GM20000 (cell line): ENCODE results near the gene RFX2.

Experiments
- DNase-seq: peaks from one replicate; pipeline ENCODE4 v3.0.0; 2012; ENCODE audit warnings: low spot score
- TF ChIP-seq, protein P1 (sequence below): IDR thresholded peaks from 2 replicates; pipeline ENCODE4 v1.5.1; 2012; ENCODE audit warnings: mild to moderate bottlenecking, control low read depth; ENCODE audit errors: extremely low read depth, missing control alignments

RFX2 gene

DNA sequence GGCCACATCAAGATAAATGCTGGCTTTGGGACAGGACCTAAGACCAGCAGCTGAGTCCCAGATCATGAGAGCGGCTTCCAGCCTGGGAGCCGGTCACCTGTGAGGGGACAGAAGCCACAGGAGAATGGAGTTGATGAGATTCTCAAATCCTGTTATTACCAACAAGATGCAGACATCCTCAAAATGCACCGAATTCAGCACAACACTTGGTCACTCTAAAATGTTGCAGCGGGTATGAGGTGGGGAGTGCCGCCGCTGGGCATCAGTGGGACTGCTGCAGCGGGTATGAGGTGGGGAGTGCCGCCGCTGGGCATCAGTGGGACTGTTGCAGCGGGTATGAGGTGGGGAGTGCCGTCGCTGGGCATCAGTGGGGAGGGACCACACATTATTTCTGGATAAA lies 153.6 kb downstream of the RFX2 start:
- TF ChIP-seq, protein P1, sequence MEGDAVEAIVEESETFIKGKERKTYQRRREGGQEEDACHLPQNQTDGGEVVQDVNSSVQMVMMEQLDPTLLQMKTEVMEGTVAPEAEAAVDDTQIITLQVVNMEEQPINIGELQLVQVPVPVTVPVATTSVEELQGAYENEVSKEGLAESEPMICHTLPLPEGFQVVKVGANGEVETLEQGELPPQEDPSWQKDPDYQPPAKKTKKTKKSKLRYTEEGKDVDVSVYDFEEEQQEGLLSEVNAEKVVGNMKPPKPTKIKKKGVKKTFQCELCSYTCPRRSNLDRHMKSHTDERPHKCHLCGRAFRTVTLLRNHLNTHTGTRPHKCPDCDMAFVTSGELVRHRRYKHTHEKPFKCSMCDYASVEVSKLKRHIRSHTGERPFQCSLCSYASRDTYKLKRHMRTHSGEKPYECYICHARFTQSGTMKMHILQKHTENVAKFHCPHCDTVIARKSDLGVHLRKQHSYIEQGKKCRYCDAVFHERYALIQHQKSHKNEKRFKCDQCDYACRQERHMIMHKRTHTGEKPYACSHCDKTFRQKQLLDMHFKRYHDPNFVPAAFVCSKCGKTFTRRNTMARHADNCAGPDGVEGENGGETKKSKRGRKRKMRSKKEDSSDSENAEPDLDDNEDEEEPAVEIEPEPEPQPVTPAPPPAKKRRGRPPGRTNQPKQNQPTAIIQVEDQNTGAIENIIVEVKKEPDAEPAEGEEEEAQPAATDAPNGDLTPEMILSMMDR, result no peak
- no peak for DNase-seq

DNA sequence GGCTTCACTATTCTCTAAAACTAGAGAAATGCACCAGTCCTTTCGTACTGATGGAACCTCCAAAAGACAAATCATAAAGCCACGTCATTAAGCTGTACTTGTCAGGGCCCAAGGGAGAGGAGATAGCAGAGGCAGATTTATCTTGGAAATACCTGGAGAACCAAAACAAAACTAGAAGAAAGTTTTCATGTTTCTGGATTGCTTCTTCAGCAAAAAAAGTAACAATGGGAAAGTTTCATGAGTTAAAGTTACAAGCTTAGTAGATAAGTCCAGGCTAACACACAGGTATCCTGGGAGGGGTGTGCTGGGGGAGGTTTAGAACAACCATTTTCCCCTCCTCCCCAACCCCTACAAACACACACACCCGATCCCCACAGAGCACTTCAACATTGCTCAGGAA lies 154.0 kb downstream of the RFX2 start:
- TF ChIP-seq, protein P1, result no peak

DNA sequence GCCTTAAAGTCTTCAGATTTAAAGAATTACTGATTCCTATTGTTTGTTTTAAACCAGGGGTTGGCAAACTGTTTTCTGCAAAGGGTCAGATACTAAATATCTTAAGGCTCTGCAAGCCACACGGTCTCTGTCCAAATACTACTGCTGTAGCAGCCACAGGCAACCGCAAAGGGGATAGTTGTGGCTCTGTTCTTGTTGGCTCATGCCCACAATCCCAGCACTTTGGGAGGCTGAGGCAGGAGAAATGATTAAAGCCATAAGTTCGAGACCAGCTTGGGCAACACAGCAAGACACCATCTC lies 154.7 kb downstream of the RFX2 start:
- DNase-seq, result no peak
- TF ChIP-seq, protein P1, result no peak

More for the DNA sequence above, 154.0 kb downstream of the RFX2 start:
- DNase-seq, result no peak

DNA sequence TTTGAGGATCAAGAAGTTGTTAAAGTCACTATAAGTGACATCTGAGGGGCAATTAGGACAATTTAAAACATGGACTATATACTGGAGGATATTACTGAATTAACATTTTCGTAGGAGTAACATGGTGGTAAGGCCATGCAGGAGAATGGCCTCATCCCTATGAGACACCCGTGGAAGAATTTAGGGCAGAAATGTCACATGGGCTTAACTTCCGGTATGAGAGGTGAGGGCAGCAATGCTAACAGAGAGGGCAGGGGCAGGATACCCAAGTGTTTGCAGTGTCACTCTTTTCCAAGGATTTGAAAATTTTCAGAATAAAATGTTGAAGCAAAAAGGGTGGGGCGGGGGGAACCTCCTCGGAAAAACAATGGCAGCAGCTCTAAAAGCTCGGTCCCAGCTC lies 156.0 kb downstream of the RFX2 start:
- TF ChIP-seq, protein P1, result no peak

DNA sequence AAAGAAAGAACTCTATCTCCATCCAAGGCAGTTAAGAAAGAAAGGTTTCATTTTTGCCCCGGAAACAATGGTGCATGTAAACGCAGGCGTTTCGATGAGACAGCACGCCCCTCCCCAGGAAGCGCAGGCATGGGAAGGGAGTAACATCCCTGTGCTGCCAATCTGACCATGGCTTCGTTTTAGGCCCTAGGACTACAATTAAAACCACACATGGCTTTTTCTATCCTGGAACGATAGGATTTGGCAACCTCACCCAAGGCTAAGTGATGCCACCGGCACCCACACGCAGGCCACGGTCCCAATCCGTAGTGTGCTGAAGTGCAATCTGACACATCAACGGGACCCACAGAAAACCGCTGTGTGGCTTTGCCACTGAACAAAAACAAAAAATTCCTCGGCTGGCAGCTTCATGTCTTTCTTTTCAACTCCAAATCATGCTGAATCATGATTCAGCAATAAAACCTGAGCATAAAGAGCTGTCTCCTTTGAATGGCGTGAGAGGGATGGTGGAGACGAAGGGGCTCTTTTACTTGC lies 156.6 kb downstream of the RFX2 start:
- DNase-seq, result no peak
- TF ChIP-seq, protein P1, result no peak

More for the DNA sequence above, 156.0 kb downstream of the RFX2 start:
- DNase-seq, result no peak

DNA sequence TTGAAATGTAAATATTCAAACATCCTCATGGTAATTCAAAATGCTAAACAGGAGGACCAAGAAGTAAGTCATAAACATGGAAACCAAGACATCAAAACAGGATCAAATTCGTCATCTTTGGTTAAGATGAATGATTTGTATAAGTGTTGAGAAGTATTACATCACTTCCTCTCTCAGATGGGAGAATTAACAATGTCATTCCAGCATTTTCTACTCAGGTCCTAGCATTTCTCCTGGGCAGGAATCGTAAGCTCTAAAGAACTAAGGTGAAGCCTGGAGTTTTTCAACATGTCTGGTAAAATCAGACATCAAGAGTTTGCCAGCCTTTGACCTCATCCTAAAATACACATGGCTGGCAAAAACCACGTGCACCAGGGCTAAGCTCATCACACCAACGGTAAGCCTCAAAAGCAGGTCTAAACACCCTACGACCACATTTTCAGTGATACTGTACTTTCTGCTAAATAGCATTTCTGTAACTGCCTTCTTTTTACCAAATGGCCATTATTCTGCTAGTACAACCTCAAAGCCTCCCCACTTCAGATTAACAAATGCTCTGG lies 157.2 kb downstream of the RFX2 start:
- DNase-seq, result no peak

DNA sequence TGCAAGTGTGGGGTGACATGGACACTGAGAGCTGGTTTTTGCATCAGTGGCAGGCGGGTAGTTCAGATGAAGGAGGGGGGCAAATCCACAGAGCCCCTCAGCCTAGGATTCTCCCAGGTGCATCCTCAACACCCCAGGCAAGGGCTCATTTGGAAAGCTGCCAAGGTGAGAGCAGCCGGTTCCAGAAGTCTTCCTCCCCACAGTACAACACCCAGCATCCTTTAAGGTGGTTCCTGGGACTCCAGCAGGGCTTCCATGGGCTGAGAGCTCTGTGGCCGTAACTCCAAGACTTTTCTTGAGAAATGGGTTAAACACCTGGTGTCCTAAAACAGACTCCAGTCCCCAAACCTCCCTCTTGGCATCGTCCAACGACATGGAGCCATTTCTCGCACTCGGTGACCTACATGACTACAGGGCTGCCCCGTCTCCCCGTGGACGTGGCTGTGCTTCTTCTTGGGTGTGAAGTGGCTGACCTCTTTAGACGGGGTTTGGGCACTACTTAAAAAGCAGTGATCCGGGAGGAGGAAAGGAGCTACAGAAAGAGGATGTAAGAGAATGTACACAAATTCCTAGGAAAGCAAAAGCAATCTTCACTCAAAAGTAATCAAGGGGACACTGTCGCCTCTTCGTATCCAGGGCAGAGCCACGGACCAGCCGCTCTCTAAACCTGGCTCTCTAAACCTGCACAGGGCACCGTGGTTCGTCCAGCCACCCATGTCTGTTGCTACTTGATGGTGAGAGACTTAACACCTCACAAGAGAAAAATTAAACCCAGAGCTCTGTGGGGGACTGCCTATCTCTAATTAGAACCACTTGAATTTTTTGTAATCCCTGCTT lies 157.9 kb downstream of the RFX2 start:
- DNase-seq, result no peak
- TF ChIP-seq, protein P1, result no peak

More for the DNA sequence above, 157.2 kb downstream of the RFX2 start:
- TF ChIP-seq, protein P1, result no peak
